ENCODE data around the gene PRELID3B.

PRELID3B gene

GRCh38 chr20:59051666-59052185 lies 9.1 kb upstream of the PRELID3B start:
- Histone ChIP-seq H3K4me3 (no peak overlapping the region), H3K27ac (no peak overlapping the region)

DNA sequence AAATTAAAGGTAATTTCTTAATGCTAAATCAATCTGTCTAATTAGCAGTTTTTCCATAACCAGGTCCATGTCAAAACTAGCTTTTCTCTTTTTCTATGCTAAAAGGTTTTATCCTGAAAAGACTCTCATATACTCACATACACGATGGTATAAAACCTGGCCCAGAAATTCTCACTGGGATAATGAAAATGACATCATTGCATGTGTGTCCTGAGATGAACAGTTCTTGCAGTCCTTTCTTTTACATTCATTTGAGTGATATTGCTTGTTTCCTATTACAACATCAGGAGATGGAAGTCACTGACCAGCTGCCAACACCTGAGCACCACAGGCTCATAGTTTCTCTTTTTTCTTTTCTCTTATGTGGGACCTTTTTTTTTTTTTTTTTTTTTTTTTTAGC lies 7.9 kb upstream of the PRELID3B start:
- H3K4me3 ChIP-seq = no peak overlapping the region
- H3K27ac ChIP-seq = no peak overlapping the region

GRCh38 chr20:59048681-59049030 lies 6.1 kb upstream of the PRELID3B start:
- H3K4me3 ChIP-seq = no peak overlapping the region
- H3K27ac ChIP-seq = no peak overlapping the region

DNA sequence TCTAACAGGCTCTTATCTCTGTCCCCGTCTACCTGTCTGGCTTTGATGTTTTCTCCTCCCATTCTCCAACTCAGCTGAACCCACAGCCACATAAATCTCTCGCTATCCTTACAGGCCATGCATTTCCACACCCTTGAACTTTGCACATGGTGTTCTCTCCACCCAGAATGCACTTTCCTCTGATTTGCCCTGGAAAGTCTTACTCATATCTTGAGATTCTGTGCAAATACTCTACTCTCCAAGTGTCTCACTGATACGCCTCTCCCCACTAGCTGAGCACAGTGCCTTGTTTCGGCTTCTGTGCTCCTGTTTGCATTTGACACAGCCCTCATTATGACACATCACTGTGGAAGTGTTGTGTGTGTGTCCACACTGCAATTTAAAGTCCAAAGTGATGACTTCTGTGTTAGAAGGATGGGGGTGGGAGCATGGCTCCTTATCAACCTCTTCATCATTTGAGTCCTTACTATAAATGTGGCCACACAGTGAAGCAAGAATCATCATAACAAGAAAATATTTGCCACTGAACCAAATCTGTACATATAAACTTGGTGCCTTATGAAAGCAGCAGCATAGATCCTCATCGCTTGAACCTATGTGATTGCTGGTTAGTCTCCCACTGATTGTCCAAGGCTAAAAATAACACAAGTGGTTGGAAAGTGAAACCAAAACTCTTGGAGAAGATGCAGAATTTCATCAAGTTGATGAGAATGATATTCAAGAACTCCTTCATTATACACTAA lies 5.5 kb upstream of the PRELID3B start:
- Histone ChIP-seq H3K4me3 (no peak overlapping the region), H3K27ac (no peak overlapping the region)

- H3K4me3 ChIP-seq = no peak overlapping the region
- H3K27ac ChIP-seq = no peak overlapping the region
Observed at GRCh38 chr20:59046862-59047261, 4.3 kb upstream of the PRELID3B start.

- no peak overlapping the region for H3K4me3 ChIP-seq
- H3K27ac ChIP-seq = peak overlapping the region in 2 of 21 experiments; percentile 6 to 57
Observed at GRCh38 chr20:59044796-59045195, 2.2 kb upstream of the PRELID3B start.

- Histone ChIP-seq H3K4me3 (no peak overlapping the region), H3K27ac (peak overlapping the region in 6 of 21 experiments; percentile 4 to 93 (median 36))
Observed at GRCh38 chr20:59044295-59044694, 1.7 kb upstream of the PRELID3B start.

DNA sequence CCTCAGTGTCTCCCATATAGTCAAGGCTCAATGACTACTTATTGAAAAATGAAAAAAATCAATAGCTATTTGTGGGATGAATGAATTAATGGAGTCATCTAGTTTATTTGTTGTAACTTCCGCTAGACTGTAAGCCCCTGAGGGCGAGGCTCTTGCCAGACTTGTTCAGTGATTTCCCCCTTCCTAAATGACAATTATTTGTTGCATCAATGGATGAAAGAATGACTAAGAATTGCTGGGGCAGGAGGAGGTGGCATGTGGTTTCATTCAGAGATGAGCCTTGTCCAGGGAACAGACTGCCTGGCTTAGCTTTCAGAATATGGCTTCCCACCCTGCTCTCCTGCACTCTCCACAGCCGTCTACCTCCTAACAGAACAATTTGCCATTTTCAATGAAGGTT lies 1.1 kb upstream of the PRELID3B start:
- H3K27ac ChIP-seq = peak overlapping the region in 15 of 21 experiments; percentile 6 to 94 (median 88)
- H3K4me3 ChIP-seq = no peak overlapping the region

- peak overlapping the region in 20 of 21 experiments; percentile 74 to 94 (median 88) for H3K27ac ChIP-seq
Observed at GRCh38 chr20:59042796-59043631, 428 bp upstream of the PRELID3B start.

DNA sequence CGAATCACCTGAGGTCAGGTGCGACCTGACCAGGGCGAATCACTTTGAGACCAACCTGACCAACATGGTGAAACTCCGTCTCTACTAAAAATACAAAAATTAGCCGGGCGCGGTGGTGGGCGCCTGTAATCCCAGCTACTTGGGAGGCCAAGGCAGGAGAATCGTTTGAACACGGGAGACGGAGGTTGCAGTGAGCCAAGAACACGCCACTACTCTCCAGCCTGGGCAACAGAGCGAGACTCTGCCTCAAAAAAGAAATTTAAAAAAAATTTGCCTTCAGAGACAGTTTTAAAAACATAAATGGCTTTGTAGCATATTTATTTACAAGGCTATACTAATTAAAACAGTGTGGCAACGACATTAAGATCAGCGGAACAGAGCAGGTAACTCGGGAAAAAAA lies 1.1 kb downstream of the PRELID3B start:
- peak overlapping the region in 9 of 21 experiments; percentile 82 to 93 (median 88) for H3K27ac ChIP-seq
- H3K4me3 ChIP-seq = peak overlapping the region; percentile 70 to 95 (median 89)

More at GRCh38 chr20:59042796-59043631, 428 bp upstream of the PRELID3B start:
- peak overlapping the region; percentile 70 to 95 (median 89) for H3K4me3 ChIP-seq

DNA sequence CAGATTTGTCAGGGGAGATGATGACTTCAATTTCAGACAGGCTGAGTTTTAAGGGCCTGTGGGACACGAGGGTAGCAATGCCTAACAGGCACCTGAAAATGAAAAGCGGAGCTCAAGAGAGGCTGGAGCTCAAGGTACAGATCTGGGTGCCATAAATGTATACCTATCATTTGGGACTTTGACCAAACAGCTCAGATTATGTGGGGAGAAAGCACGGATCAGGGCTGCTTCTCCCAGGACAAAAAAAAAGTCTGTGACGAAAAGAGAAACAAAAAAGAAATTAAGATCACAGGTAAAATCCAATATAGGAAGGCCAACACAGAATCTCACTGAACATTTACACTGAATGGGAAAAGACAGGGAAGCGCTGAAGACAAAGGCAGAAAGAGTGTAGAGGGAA lies 1.9 kb downstream of the PRELID3B start:
- Histone ChIP-seq H3K4me3 (no peak overlapping the region), H3K27ac (no peak overlapping the region)

DNA sequence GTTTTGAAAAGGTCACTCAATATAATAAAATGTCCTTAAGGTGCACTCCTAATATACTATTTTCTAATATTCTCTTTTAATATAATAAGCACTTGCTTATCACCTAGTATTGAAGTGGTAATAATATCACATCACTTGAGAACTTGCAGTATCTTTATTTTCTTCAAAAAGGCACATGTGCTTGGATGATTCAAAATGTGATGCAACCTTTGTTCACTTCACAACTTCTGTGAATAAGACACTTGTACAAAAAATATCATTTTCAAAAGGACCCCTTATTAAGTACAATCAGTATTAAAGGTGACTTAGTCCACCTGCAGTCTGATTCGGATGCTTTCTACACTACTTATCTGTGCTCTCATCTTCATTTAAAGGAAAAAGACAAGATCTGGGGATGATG lies 3.4 kb downstream of the PRELID3B start:
- H3K27ac ChIP-seq = no peak overlapping the region
- H3K4me3 ChIP-seq = no peak overlapping the region

GRCh38 chr20:59037386-59037785 lies 5.2 kb downstream of the PRELID3B start:
- Histone ChIP-seq H3K27ac (no peak overlapping the region), H3K4me3 (no peak overlapping the region)

DNA sequence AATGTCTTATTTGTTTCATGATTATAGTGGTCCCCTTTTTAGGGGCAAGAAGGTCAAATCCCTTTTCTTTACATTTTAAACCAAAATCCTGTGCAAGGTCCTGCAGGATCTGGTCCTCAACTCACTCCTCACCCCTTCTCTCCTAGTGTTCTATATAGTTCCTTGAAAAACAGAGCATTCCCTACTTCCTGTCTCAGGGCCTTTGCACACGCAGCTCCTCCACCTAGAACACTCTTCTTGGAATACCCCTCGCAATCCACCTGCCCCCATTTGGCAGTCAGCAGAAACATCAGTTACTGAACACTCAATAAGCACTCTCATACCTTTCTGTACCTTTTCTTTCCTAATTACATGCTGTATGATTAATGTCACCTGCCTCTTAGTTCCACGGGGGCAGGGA lies 7.2 kb downstream of the PRELID3B start:
- Histone ChIP-seq H3K4me3 (no peak overlapping the region), H3K27ac (no peak overlapping the region)

DNA sequence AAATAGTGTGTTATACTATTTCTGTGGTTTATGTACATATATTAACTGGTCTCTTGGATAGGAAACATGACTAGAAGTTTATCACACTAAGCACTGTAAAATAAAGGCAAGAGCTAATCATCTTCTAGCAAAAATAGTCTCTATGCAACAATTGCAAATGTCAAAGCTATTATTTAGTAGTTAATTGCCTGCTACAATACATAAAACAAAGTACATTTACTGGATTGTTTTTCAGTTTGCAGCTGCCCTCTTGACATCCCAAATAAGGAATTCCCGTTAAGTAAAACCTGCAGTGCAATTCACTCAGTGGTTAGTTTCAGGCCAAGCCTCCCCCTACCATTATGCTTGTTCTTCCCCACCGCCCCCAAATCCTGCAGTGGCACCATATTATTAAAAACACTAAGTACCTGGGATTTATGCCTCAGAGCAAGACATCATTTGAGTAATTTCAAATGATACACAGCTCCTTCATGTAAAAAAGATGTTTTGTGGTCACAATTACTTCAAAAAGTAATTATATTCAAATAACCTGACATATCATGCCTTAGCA lies 8.9 kb downstream of the PRELID3B start:
- no peak overlapping the region for H3K4me3 ChIP-seq
- H3K27ac ChIP-seq = no peak overlapping the region

GRCh38 chr20:59033093-59033492 lies 9.5 kb downstream of the PRELID3B start:
- Histone ChIP-seq H3K4me3 (peak overlapping the region in 6 of 7 experiments; percentile 72 to 92 (median 83)), H3K27ac (peak overlapping the region in 18 of 21 experiments; percentile 81 to 98 (median 91))

GRCh38 chr20:59032713-59033059 lies 9.9 kb downstream of the PRELID3B start:
- H3K27ac ChIP-seq = peak overlapping the region; percentile 55 to 98 (median 91)

DNA sequence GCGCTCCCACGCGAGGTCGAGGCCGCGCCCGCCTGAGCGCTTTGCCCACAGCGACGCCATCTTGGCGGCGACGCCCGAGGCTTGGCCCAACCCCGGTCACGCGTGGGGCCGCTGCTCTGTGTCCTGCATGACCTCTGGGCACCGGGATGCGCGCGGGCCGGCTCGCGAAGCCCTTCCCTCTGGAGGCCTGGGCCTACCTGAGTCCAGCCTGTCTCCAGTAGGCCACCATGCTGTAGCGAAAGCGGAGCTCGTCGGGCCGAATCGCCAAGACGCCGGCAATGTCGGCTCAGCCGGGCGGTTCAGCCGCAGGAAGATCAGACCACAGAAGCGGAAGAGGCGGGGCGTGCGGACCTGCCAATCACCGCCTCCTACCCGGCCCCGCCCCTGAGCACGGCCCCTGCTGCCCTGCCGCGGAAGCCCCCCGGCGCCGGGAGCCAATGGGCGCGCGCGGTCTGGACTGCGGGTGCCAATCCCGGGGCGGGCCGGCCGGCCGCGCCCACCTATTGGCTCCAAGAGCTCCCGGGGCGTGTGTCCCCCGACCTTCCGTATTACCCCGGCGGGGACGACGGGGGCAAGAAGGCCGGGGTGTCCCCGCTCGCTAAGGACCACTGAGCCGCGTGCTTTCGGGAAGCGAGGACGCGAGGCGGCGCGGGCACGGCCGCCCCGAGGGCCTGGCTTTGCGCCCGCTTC lies 10.4 kb downstream of the PRELID3B start, which contains the start of gene ATP5F1E:
TSS of gene ATP5F1E (minus strand) at position 313 of the 690 bp plus-strand sequence. CDS start at position 229, 84 bp downstream.
- Histone ChIP-seq H3K27ac (peak within 1 kb of the TSS; percentile 56 to 98 (median 91)), H3K4me3 (peak within 1 kb of the TSS; percentile 72 to 92 (median 82))

More at GRCh38 chr20:59032713-59033059, 9.9 kb downstream of the PRELID3B start:
- peak overlapping the region; percentile 72 to 92 (median 82) for H3K4me3 ChIP-seq

- peak overlapping the region; percentile 72 to 92 (median 82) for H3K4me3 ChIP-seq
- peak overlapping the region; percentile 56 to 98 (median 91) for H3K27ac ChIP-seq
Observed at GRCh38 chr20:59031564-59032022, 11.0 kb downstream of the PRELID3B start.

Measured in skin epidermis (tissue), 12 donors.